Endothelial cell of umbilical vein (primary cell): ENCODE data around the gene CYB5A. TPM values are rescaled to one million over a fixed set of nuclear protein-coding genes. Genes with fewer than 3 reads are reported as not detected.
A peak's percentile ranks its signal among the peaks of the same experiment; 100 is the strongest.

Experiments
- BruUV-seq: library from RNA; stranded (reverse); fragments of 400-500 nt; replicated peaks from 2 replicates; lab custom pipeline; 2021; lab: Mats Ljungman, UMichigan
- CTCF ChIA-PET: fragments of 300-600, 350-600 bp; sonication (Branson Sonifier 250); formaldehyde crosslinking; loops from one replicate; lab custom pipeline; 2021; ENCODE audit warnings: antibody characterized with exemption, inconsistent platforms; lab: Charles Lee
- POLR2A ChIA-PET: fragments of 300-600, 350-600 bp; sonication (Branson Sonifier 250); formaldehyde crosslinking; loops from one replicate; lab custom pipeline; 2021; ENCODE audit warnings: antibody characterized with exemption, inconsistent platforms; lab: Charles Lee
- DNase-seq: peaks from one replicate; pipeline ENCODE4 v3.0.0-alpha.2; 2011; ENCODE audit warnings: low read depth, low spot score
- FAIRE-seq: peaks from 2 replicates; lab custom pipeline; 2011; peaks lifted over from hg19 to GRCh38; lab: Jason Lieb, UNC
- H2AFZ ChIP-seq: 2 replicates; pipeline ENCODE4 v1.6.0; 2012; ENCODE audit warnings: low read depth, low read length, control low read depth, inconsistent platforms
- H3K27ac ChIP-seq: 2 replicates; pipeline ENCODE4 v1.5.1; 2011; ENCODE audit warnings: low read depth, mild to moderate bottlenecking, control low read depth, low read length, moderate library complexity; ENCODE audit not compliant: insufficient read depth
- H3K27me3 ChIP-seq, 2 experiments: 2 replicates each; pipeline versions ENCODE4 v1.6.0 to v1.6.1; 2011; ENCODE audit warnings: low read length in 2 of 2, mixed read lengths in 1 of 2; ENCODE audit not compliant: control insufficient read depth in 2 of 2, insufficient read depth in 2 of 2
- H3K36me3 ChIP-seq, 2 experiments: 2 replicates in 1 of 2; 3 replicates in 1 of 2; pipeline ENCODE4 v1.5.1; 2011; ENCODE audit warnings: low read length in 2 of 2, mild to moderate bottlenecking in 1 of 2, moderate library complexity in 1 of 2; ENCODE audit not compliant: control insufficient read depth in 2 of 2, insufficient read depth in 2 of 2; ENCODE audit errors: extremely low read depth in 1 of 2
- H3K4me1 ChIP-seq: 3 replicates; pipeline ENCODE4 v1.5.1; 2011; ENCODE audit warnings: mild to moderate bottlenecking, low read length; ENCODE audit not compliant: control insufficient read depth, insufficient read depth; ENCODE audit errors: extremely low read depth
- H3K4me2 ChIP-seq: 2 replicates; pipeline ENCODE4 v1.6.1; 2011; ENCODE audit warnings: low read length, control low read depth, mixed read lengths; ENCODE audit not compliant: insufficient read depth
- H3K4me3 ChIP-seq, 3 experiments: fragments of 200-600 bp in 1 of 3; sonication (generic), shearing (Covaris generic) in 1 of 3; replicated peaks in 1 of 3; 2 replicates each; pipeline ENCODE4 v1.5.1; 2011 to 2016; ENCODE audit warnings: control low read depth in 3 of 3, low read length in 3 of 3, mild to moderate bottlenecking in 2 of 3, inconsistent platforms in 1 of 3, low read depth in 1 of 3, moderate library complexity in 1 of 3; ENCODE audit not compliant: insufficient read depth in 1 of 3
- H3K79me2 ChIP-seq: 2 replicates; pipeline ENCODE4 v1.6.0; 2012; ENCODE audit warnings: low read length, inconsistent platforms; ENCODE audit not compliant: control insufficient read depth, insufficient read depth
- H3K9ac ChIP-seq: replicated peaks from 2 replicates; pipeline ENCODE3; 2011; ENCODE audit warnings: low read length, control low read depth; ENCODE audit not compliant: insufficient read depth; ENCODE audit errors: extremely low read depth
- H3K9me1 ChIP-seq: replicated peaks from 3 replicates; pipeline ENCODE4 v1.6.0; 2011; ENCODE audit warnings: mild to moderate bottlenecking, low read length; ENCODE audit not compliant: control insufficient read depth, insufficient read depth; ENCODE audit errors: extremely low read depth
- H3K9me3 ChIP-seq: replicated peaks from 2 replicates; pipeline ENCODE4 v1.5.1; 2012; ENCODE audit warnings: low read length, inconsistent platforms; ENCODE audit not compliant: control insufficient read depth, insufficient read depth
- H4K20me1 ChIP-seq: replicated peaks from 2 replicates; pipeline ENCODE3; 2011; ENCODE audit warnings: mild to moderate bottlenecking, low read length; ENCODE audit not compliant: control insufficient read depth, insufficient read depth; ENCODE audit errors: extremely low read depth
- CTCF ChIP-seq, 2 donors: IDR thresholded peaks; 1 replicate in 1 of 2; 2 replicates in 1 of 2; pipeline ENCODE4 v1.5.1; 2011; ENCODE audit warnings: low read length in 2 of 2, mild to moderate bottlenecking in 2 of 2, moderate library complexity in 2 of 2, control low read depth in 1 of 2, inconsistent platforms in 1 of 2, low read depth in 1 of 2; ENCODE audit not compliant: insufficient read depth in 1 of 2; ENCODE audit errors: extremely low read depth in 1 of 2
- EZH2 ChIP-seq: IDR thresholded peaks from 2 replicates; pipeline ENCODE4 v1.6.1; 2012; ENCODE audit warnings: borderline replicate concordance, low read depth, mild to moderate bottlenecking, moderate library complexity, low read length, inconsistent platforms; ENCODE audit not compliant: severe bottlenecking
- FOS ChIP-seq: IDR thresholded peaks from 2 replicates; pipeline ENCODE4 v1.6.1; 2011; ENCODE audit warnings: mild to moderate bottlenecking, low read length, moderate library complexity, borderline replicate concordance; ENCODE audit not compliant: insufficient read depth
- GATA2 ChIP-seq: IDR thresholded peaks from 2 replicates; pipeline ENCODE4 v1.7.0; 2011; ENCODE audit warnings: low read depth, mild to moderate bottlenecking, moderate library complexity, mixed read lengths, low read length; ENCODE audit not compliant: insufficient read length, insufficient read depth
- JUN ChIP-seq: IDR thresholded peaks from 2 replicates; pipeline ENCODE4 v1.6.1; 2011; ENCODE audit warnings: borderline replicate concordance, low read depth; ENCODE audit not compliant: insufficient read length, insufficient read depth
- MAX ChIP-seq: IDR thresholded peaks from 2 replicates; pipeline ENCODE4 v1.6.1; 2011; ENCODE audit not compliant: insufficient read depth, insufficient read length
- MYC ChIP-seq: IDR thresholded peaks from one replicate; pipeline ENCODE4 v1.6.1; 2011; ENCODE audit warnings: mild to moderate bottlenecking, low read depth, low read length
- POLR2A ChIP-seq: IDR thresholded peaks from 2 replicates; pipeline ENCODE4 v1.6.1; 2012; ENCODE audit warnings: low read depth, mild to moderate bottlenecking, control low read depth, low read length
- POLR2AphosphoS5 ChIP-seq: IDR thresholded peaks from 2 replicates; pipeline ENCODE4 v1.6.1; 2012; ENCODE audit warnings: low read depth, mild to moderate bottlenecking, control low read depth, low read length, moderate library complexity; ENCODE audit not compliant: insufficient read depth
- dilution Hi-C: fragments of 300-500 bp; cut with MboI; formaldehyde crosslinking; loops from one replicate; pipeline ENCODE4 v1.15.0; 2019; ENCODE audit warnings: low sequenced_read_pairs; ENCODE audit not compliant: extremely low pct_ligation_motif_present
- intact Hi-C: fragments of 100-400 bp; cut with micrococcal nuclease; formaldehyde crosslinking; loops from one replicate; pipeline ENCODE4 v1.10.0; 2022
- polyA plus RNA-seq, 4 experiments: library from polyadenylated mRNA; depleted of rRNA in 3 of 4; stranded (reverse) in 3 of 4; unstranded in 1 of 4; fragments of >200 nt; gene quantifications; 2 replicates each; pipeline versions ENCODE4 v1.2.1 to v1.2.3, GENCODE V29; 2011 to 2012; ENCODE audit warnings: missing spikeins in 1 of 4
- total RNA-seq: library from RNA; stranded (reverse); gene quantifications from 2 replicates; pipeline ENCODE4 v1.2.3, GENCODE V29; 2021

Gene CYB5A
- total and polyA plus RNA-seq, 2 donors (not counting 3 experiments of a cell fraction or from before 2014, with no cell fraction given) = 24.9 to 74.0 TPM

- CTCF ChIA-PET = interaction anchor here (0.9 to 1.6 kb wide), 2 partner anchors 36 to 51 kb away, joined by 3 to 6 read pairs; no protein-coding TSS in a partner anchor
- no peak overlapping the region for H3K9ac ChIP-seq
- H3K27me3 ChIP-seq = no peaks in the 10 kb centered on the region
- intact Hi-C loops (loop anchor here (5.0 kb wide), 1 partner anchor 94 kb away; no protein-coding TSS in a partner anchor), dilution Hi-C loops (no loop called here)
- POLR2A ChIA-PET = no interaction called here
- TF ChIP-seq MYC (no peak), POLR2AphosphoS5 (no peak), FOS (no peak), EZH2 (no peak), GATA2 (no peak), JUN (no peak), POLR2A (no peak), MAX (no peak), CTCF (IDR thresholded peaks at IDR 0.05; ENCODE audit: extremely low read depth in 1 of 2, insufficient read depth in 1 of 2, low read depth in 1 of 2, low read length in 2 of 2) (no peak)
- DNase-seq = no peak
- no peaks in the 10 kb centered on the region for H3K79me2 ChIP-seq
- no peaks in the 10 kb centered on the region for H3K36me3 ChIP-seq
- FAIRE-seq = no peak
- peaks cover 6% of the 10 kb centered on the region for H3K4me1 ChIP-seq
- no peaks in the 10 kb centered on the region for H4K20me1 ChIP-seq
- H3K4me2 ChIP-seq = peak overlapping the region; percentile 78
- no peaks in the 10 kb centered on the region for H3K9me3 ChIP-seq
- peak overlapping the region; percentile 98 for H2AFZ ChIP-seq
- H3K27ac ChIP-seq = no peak overlapping the region
- no peaks in the 10 kb centered on the region for H3K9me1 ChIP-seq
- BruUV-seq = no TSS peak
- peak overlapping the region; percentile 61 to 79 (median 62) for H3K4me3 ChIP-seq
Measured at GRCh38 chr18:74290794-74291471, 830 bp downstream of the CYB5A start.
